ENCODE measurements around the gene GLRA2.
"Not testable (repeated sequence)": the region's sequence is repeated elsewhere in the genome, so short reads cannot be mapped to it uniquely, and the experiment has no call there.

Gene GLRA2

DNA sequence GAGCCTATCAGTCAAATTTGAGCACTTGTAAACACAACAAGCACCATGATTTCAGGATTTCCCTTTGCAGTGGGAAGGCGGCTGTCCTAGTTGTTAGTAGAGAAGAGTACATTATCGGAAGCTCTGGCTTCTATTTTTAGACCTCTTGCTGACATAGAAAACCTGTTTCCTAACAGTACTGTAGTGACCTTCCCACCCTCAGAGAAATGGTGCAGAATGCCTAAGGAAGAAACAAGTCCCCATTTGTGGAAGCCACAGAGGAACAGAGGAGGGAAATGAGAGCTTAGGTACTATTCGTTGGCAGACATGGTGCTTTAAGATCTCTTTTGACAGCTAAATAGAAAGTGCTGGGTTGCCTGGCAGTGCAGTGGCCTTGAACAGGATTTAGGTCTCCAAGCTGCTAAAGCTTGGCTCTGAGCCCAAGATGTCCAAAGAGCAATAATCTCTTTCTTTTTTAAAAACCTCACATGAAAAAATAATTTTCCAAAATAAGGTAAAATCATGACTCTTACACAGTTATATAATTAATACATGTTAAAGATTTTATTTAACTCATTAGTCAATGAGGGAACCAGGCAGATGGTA, 24.9 kb downstream of the GLRA2 start:
- no peak overlapping the region for H3K4me3 Mint-ChIP-seq
- no peaks in the 10 kb centered on the region for H3K9me3 Mint-ChIP-seq
- no peaks in the 10 kb centered on the region for H3K4me1 Mint-ChIP-seq
- H3K27me3 Mint-ChIP-seq, result no peaks in the 10 kb centered on the region
- ATAC-seq, result no peak
- no peak overlapping the region for H3K27ac Mint-ChIP-seq
- H3K36me3 Mint-ChIP-seq, result no peaks in the 10 kb centered on the region

- H3K27ac Mint-ChIP-seq, result no peak overlapping the region
- no peaks in the 10 kb centered on the region for H3K27me3 Mint-ChIP-seq
- H3K36me3 Mint-ChIP-seq, result no peaks in the 10 kb centered on the region
- peaks cover 15% of the 10 kb centered on the region for H3K9me3 Mint-ChIP-seq
- H3K4me3 Mint-ChIP-seq, result no peak overlapping the region
- H3K4me1 Mint-ChIP-seq, result no peaks in the 10 kb centered on the region
- no peak for ATAC-seq
Measured at GRCh38 chrX:14564058-14564457, 34.7 kb downstream of the GLRA2 start.

GRCh38 chrX:14573161-14573560, 43.8 kb downstream of the GLRA2 start:
- H3K27ac Mint-ChIP-seq, result no peak overlapping the region
- H3K9me3 Mint-ChIP-seq, result no peaks in the 10 kb centered on the region
- H3K36me3 Mint-ChIP-seq, result no peaks in the 10 kb centered on the region
- no peak for ATAC-seq
- no peaks in the 10 kb centered on the region for H3K27me3 Mint-ChIP-seq
- H3K4me1 Mint-ChIP-seq, result no peaks in the 10 kb centered on the region
- no peak overlapping the region for H3K4me3 Mint-ChIP-seq

- Mint-ChIP-seq H3K27me3 (no peaks in the 10 kb centered on the region), H3K9me3 (no peaks in the 10 kb centered on the region), H3K27ac (no peak overlapping the region)
Measured at GRCh38 chrX:14581081-14581480, 51.7 kb downstream of the GLRA2 start.

GRCh38 chrX:14584548-14584947, 55.2 kb downstream of the GLRA2 start:
- Mint-ChIP-seq H3K36me3 (no peaks in the 10 kb centered on the region), H3K27me3 (no peaks in the 10 kb centered on the region), H3K4me3 (no peak overlapping the region), H3K27ac (no peak overlapping the region), H3K4me1 (no peaks in the 10 kb centered on the region), H3K9me3 (no peaks in the 10 kb centered on the region)
- no peak for ATAC-seq

More at GRCh38 chrX:14581081-14581480, 51.7 kb downstream of the GLRA2 start:
- Mint-ChIP-seq H3K36me3 (no peaks in the 10 kb centered on the region), H3K4me3 (no peak overlapping the region), H3K4me1 (no peaks in the 10 kb centered on the region)
- no peak for ATAC-seq

DNA sequence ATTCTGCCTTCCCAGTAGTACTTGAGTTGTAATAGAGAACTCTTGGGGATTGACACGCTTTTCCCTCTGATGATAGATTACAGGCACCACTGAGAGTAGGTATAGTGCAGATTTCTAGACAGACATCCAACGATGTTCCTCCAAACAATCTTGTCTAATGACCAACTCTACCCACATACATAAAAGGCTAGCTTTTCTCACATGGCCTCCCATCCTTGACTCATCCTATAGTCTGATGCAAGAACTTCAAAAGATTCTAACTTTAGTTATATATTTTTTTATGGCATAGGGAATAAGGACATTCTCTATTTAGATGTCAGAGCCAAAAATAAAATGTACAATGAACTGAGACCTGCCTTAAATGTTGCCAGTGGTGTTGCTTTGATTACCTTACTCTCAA, 60.9 kb downstream of the GLRA2 start:
- no peak for ATAC-seq
- Mint-ChIP-seq H3K4me3 (no peak overlapping the region), H3K27me3 (no peaks in the 10 kb centered on the region), H3K36me3 (no peaks in the 10 kb centered on the region), H3K9me3 (no peaks in the 10 kb centered on the region), H3K4me1 (no peaks in the 10 kb centered on the region), H3K27ac (no peak overlapping the region)

DNA sequence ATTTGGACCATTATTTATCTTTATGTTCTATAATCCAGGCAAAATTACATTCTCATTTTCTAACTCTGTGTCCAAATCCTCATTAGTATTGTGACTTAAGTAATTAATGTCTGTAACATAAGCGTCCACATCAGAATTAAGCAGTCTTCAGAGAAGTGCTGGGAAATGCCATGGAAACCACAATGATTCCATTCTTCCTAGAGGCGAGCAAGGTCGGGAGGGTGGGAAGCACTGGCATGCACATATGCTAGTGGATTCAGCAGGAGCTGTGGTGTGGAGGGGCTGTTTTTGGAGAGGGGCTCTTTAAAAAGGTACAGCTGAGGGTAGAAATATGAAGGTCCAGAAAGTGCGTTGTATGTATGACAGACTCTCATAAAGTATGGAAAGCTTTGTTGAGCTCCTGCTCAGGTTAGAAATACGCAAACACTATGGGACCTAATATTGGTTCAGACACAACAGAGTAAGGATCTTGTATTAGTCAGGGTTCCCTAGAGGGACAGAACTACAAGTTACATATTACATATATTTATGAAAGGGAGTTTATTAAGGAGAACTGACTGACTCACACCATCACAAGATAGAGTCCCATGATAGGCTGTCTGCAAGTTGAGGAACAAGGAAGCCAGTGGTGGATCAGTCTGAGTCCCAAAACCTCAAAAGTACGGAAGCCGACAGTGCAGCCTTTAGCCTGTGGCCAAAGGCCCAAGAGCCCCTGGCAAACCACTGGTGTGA, 61.5 kb downstream of the GLRA2 start:
- Mint-ChIP-seq H3K4me3 (no peak overlapping the region), H3K9me3 (no peaks in the 10 kb centered on the region), H3K27me3 (no peaks in the 10 kb centered on the region), H3K36me3 (no peaks in the 10 kb centered on the region), H3K4me1 (no peaks in the 10 kb centered on the region), H3K27ac (no peak overlapping the region)
- ATAC-seq, result no peak

DNA sequence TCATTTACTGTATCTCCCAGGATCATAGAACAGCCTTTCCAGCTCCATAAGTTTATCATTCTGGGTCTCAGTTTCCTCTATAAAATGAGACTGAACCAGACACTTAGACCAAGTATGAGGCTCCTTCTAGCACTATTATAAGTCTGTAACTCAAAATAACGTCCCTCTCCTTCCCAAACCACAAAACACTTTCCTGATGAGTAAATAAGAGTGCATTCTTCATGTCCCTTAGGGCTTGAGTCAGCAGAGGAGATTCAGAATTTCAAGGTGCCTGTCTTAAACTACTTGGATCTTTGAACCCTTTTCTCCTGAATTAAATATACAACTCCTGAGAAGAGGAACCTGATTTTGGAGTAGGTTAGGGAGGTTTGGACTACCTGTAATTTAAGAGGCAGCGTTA, 62.6 kb downstream of the GLRA2 start:
- H3K4me3 Mint-ChIP-seq, result no peak overlapping the region
- H3K27ac Mint-ChIP-seq, result no peak overlapping the region
- no peak for ATAC-seq
- H3K36me3 Mint-ChIP-seq, result no peaks in the 10 kb centered on the region
- H3K4me1 Mint-ChIP-seq, result no peaks in the 10 kb centered on the region
- no peaks in the 10 kb centered on the region for H3K27me3 Mint-ChIP-seq
- H3K9me3 Mint-ChIP-seq, result no peaks in the 10 kb centered on the region

- Mint-ChIP-seq H3K4me3 (no peak overlapping the region), H3K9me3 (no peaks in the 10 kb centered on the region), H3K4me1 (no peaks in the 10 kb centered on the region), H3K36me3 (no peaks in the 10 kb centered on the region), H3K27ac (no peak overlapping the region), H3K27me3 (no peaks in the 10 kb centered on the region)
- no peak for ATAC-seq
Measured at GRCh38 chrX:14594521-14594920, 65.2 kb downstream of the GLRA2 start.

DNA sequence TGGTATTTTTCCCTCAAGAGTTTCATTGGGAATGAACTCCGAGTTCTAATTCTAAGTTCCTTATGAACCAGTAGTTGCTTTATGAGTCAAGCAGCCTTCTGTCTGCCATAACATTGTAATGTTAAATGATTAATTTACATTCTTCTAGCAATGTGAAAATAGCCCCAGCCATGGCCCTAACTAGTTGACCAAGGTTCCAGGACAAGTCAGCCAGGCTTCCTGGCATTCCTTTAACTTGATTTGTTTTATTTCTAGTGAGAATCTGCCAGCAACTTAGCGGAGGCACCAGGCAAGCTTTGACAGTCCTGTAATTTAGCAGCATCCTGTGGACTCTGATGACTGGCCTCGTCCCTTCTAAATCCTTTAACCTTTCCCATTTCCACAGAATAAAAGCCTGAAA, 69.0 kb downstream of the GLRA2 start:
- H3K4me1 Mint-ChIP-seq, result no peaks in the 10 kb centered on the region
- H3K27ac Mint-ChIP-seq, result no peak overlapping the region
- H3K36me3 Mint-ChIP-seq, result no peaks in the 10 kb centered on the region
- peaks cover 2% of the 10 kb centered on the region for H3K9me3 Mint-ChIP-seq
- H3K4me3 Mint-ChIP-seq, result no peak overlapping the region
- no peak for ATAC-seq
- H3K27me3 Mint-ChIP-seq, result no peaks in the 10 kb centered on the region

GRCh38 chrX:14607446-14607985, 78.2 kb downstream of the GLRA2 start:
- no peak overlapping the region for H3K4me3 Mint-ChIP-seq
- no peaks in the 10 kb centered on the region for H3K4me1 Mint-ChIP-seq
- ATAC-seq, result no peak
- H3K9me3 Mint-ChIP-seq, result no peaks in the 10 kb centered on the region
- no peaks in the 10 kb centered on the region for H3K27me3 Mint-ChIP-seq
- no peaks in the 10 kb centered on the region for H3K36me3 Mint-ChIP-seq
- no peak overlapping the region for H3K27ac Mint-ChIP-seq

GRCh38 chrX:14612450-14612849, 83.1 kb downstream of the GLRA2 start:
- H3K27ac Mint-ChIP-seq, H3K36me3 Mint-ChIP-seq, H3K4me3 Mint-ChIP-seq, H3K4me1 Mint-ChIP-seq, ATAC-seq, H3K9me3 Mint-ChIP-seq, H3K27me3 Mint-ChIP-seq: not testable (repeated sequence)

DNA sequence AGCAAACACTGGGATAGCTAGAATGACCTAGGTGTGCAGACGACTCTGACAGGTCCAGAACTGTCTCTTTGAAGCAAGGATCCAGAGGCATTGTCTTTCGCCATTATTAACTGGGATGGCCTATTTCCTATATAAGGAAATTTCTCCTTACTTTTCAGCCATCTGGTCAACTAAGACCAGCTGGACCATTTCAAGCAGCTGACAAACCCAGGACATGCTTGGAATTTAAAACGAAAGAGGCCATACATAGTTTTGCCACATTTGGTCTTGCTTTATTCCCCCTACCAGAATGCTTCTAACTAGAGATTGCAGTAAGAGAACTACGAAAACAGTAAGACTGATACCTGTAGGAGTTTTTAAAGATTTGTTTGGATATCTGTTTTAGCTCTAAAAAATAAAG, 87.0 kb downstream of the GLRA2 start:
- Mint-ChIP-seq H3K36me3 (no peaks in the 10 kb centered on the region), H3K9me3 (no peaks in the 10 kb centered on the region), H3K27me3 (no peaks in the 10 kb centered on the region), H3K4me1 (no peaks in the 10 kb centered on the region), H3K4me3 (no peak overlapping the region), H3K27ac (no peak overlapping the region)
- no peak for ATAC-seq

GRCh38 chrX:14616836-14617235, 87.5 kb downstream of the GLRA2 start:
- no peaks in the 10 kb centered on the region for H3K27me3 Mint-ChIP-seq
- ATAC-seq, result no peak
- H3K36me3 Mint-ChIP-seq, result no peaks in the 10 kb centered on the region
- H3K27ac Mint-ChIP-seq, result no peak overlapping the region
- H3K4me1 Mint-ChIP-seq, result no peaks in the 10 kb centered on the region
- H3K4me3 Mint-ChIP-seq, result no peak overlapping the region
- no peaks in the 10 kb centered on the region for H3K9me3 Mint-ChIP-seq

GRCh38 chrX:14618177-14618965, 89.0 kb downstream of the GLRA2 start:
- ATAC-seq, result no peak
- H3K9me3 Mint-ChIP-seq, result no peaks in the 10 kb centered on the region
- no peaks in the 10 kb centered on the region for H3K4me1 Mint-ChIP-seq
- no peaks in the 10 kb centered on the region for H3K27me3 Mint-ChIP-seq
- no peak overlapping the region for H3K4me3 Mint-ChIP-seq
- no peaks in the 10 kb centered on the region for H3K36me3 Mint-ChIP-seq
- no peak overlapping the region for H3K27ac Mint-ChIP-seq

DNA sequence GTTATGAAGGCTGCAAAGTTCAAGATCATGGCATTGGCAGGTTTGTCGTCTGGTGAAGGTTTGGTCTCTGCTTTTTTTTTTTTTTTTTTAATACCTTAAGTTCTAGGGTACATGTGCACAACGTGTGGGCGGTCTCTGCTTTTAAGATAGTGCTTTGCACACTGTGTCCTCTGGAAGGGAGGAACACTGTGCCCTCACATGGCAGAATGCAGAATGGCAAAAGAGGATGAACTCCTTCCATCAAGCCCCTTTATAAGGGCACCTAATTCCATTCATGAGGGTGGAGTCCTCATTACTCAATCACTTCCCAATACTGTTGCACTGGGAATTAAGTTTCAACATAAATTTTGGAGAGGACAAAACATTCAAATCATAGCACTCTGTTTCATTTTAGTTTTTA, 101.4 kb downstream of the GLRA2 start:
- peaks cover 11% of the 10 kb centered on the region for H3K4me1 Mint-ChIP-seq
- H3K27ac Mint-ChIP-seq, result no peak overlapping the region
- ATAC-seq, result no peak
- peaks cover 4% of the 10 kb centered on the region for H3K9me3 Mint-ChIP-seq
- no peak overlapping the region for H3K4me3 Mint-ChIP-seq
- H3K36me3 Mint-ChIP-seq, result no peaks in the 10 kb centered on the region
- H3K27me3 Mint-ChIP-seq, result no peaks in the 10 kb centered on the region

All from stimulated activated memory B cell treated with anti-CD40 and anti-IgM and Interleukin-4, amounts not matched to agents 10 μg/mL and 1 μg/mL and 100 μg/mL, for 72 hours (primary cell).